Posterior cingulate gyrus (tissue), 11 donors: ENCODE measurements around the gene ALMS1.
"Not testable (repeated sequence)": the region's sequence is repeated elsewhere in the genome, so short reads cannot be mapped to it uniquely, and the experiment has no call there.

Experiments used
- DNase-seq, 10 donors: peaks; one replicate each; pipeline versions ENCODE4 v3.0.0 to v3.0.0-alpha.2; 2020 to 2021; ENCODE audit warnings: mixed read lengths in 3 of 10
- intact Hi-C: fragments of 100-400 bp; cut with DNase I; formaldehyde crosslinking; loops from one replicate; pipeline ENCODE4 v1.15.1; 2023

The ALMS1 gene

GRCh38 chr2:73385504-73386341, at the start of gene ALMS1:
Gene ALMS1 (plus strand): TSS chr2:73385836. CDS start chr2:73385869, 33 bp downstream.
- intact Hi-C loops, result loop anchor here (5.0 kb wide), 1 partner anchor 153 kb away; the partner anchor contains the start of genes CCT7 and PRADC1

GRCh38 chr2:73337828-73338227, 47.8 kb upstream of the ALMS1 start:
- intact Hi-C loops, result no loop called here
- DNase-seq, result no peak

More at GRCh38 chr2:73385504-73386341, at the start of gene ALMS1:
- peak; percentile 71 to 97 (median 83) for DNase-seq

- intact Hi-C loops, result no loop called here
- DNase-seq, result no peak
Observed at GRCh38 chr2:73339201-73339600, 46.4 kb upstream of the ALMS1 start.

GRCh38 chr2:73341039-73341438, 44.6 kb upstream of the ALMS1 start:
- no peak for DNase-seq
- intact Hi-C loops, result no loop called here

GRCh38 chr2:73343992-73344391, 41.6 kb upstream of the ALMS1 start:
- no peak for DNase-seq

GRCh38 chr2:73344747-73345146, 40.9 kb upstream of the ALMS1 start:
- intact Hi-C loops, DNase-seq: not testable (repeated sequence)

More at GRCh38 chr2:73343992-73344391, 41.6 kb upstream of the ALMS1 start:
- intact Hi-C loops, result no loop called here

GRCh38 chr2:73350035-73350691, 35.5 kb upstream of the ALMS1 start:
- intact Hi-C loops, result no loop called here
- no peak for DNase-seq

- DNase-seq, result no peak
- intact Hi-C loops, result no loop called here
Observed at GRCh38 chr2:73356097-73356496, 29.5 kb upstream of the ALMS1 start.

- intact Hi-C loops, result no loop called here
- DNase-seq, result no peak
Observed at GRCh38 chr2:73359915-73360697, 25.5 kb upstream of the ALMS1 start.

- DNase-seq, result no peak
- intact Hi-C loops, result no loop called here
Observed at GRCh38 chr2:73366060-73366459, 19.6 kb upstream of the ALMS1 start.

GRCh38 chr2:73368781-73369180, 16.9 kb upstream of the ALMS1 start:
- DNase-seq, result no peak

GRCh38 chr2:73370348-73370747, 15.3 kb upstream of the ALMS1 start:
- intact Hi-C loops, result no loop called here
- no peak for DNase-seq

More at GRCh38 chr2:73368781-73369180, 16.9 kb upstream of the ALMS1 start:
- intact Hi-C loops, result no loop called here

GRCh38 chr2:73373344-73373743, 12.3 kb upstream of the ALMS1 start:
- intact Hi-C loops, result no loop called here
- no peak for DNase-seq

- DNase-seq, result no peak
- intact Hi-C loops, result no loop called here
Observed at GRCh38 chr2:73374269-73374668, 11.4 kb upstream of the ALMS1 start.

- no peak for DNase-seq
- intact Hi-C loops, result no loop called here
Observed at GRCh38 chr2:73376681-73377080, 9.0 kb upstream of the ALMS1 start.

- intact Hi-C loops, result no loop called here
- DNase-seq, result no peak
Observed at GRCh38 chr2:73383036-73383435, 2.6 kb upstream of the ALMS1 start.

- no peak for DNase-seq
- intact Hi-C loops, result loop anchor here (5.0 kb wide), 1 partner anchor 153 kb away; the partner anchor contains the start of genes CCT7 and PRADC1
Observed at GRCh38 chr2:73385123-73385503, 523 bp upstream of the ALMS1 start.

- DNase-seq, result no peak
- intact Hi-C loops, result loop anchor here (5.0 kb wide), 1 partner anchor 154 kb away; the partner anchor contains the start of genes CCT7 and PRADC1
Observed at GRCh38 chr2:73386342-73386868, 769 bp downstream of the ALMS1 start.

GRCh38 chr2:73386894-73387636, 1.4 kb downstream of the ALMS1 start:
- intact Hi-C loops, result loop anchor here (5.0 kb wide), 1 partner anchor 155 kb away; the partner anchor contains the start of genes CCT7 and PRADC1
- peak in 1 of 10 donors; percentile 22 for DNase-seq
